Osteocyte (in vitro differentiated cells): ENCODE measurements around the gene DR1. TPM values are rescaled to one million over a fixed set of nuclear protein-coding genes. Genes with fewer than 3 reads are reported as not detected.

Experiments
- DNase-seq: peaks from one replicate; pipeline ENCODE4 v3.0.0; 2021; ENCODE audit warnings: mixed read lengths; ENCODE audit not compliant: unreplicated experiment; ENCODE audit errors: extremely low spot score
- H3K27ac Mint-ChIP-seq: one replicate; pipeline ENCODE4 v1.8.0; 2021; ENCODE audit warnings: mild to moderate bottlenecking, mixed read lengths; ENCODE audit not compliant: unreplicated experiment
- H3K27me3 Mint-ChIP-seq: one replicate; pipeline ENCODE4 v1.8.0; 2021; ENCODE audit warnings: mixed read lengths; ENCODE audit not compliant: unreplicated experiment
- H3K36me3 Mint-ChIP-seq: one replicate; pipeline ENCODE4 v1.8.0; 2021; ENCODE audit warnings: mixed read lengths; ENCODE audit not compliant: unreplicated experiment
- H3K4me1 Mint-ChIP-seq: one replicate; pipeline ENCODE4 v1.8.0; 2021; ENCODE audit warnings: mixed read lengths; ENCODE audit not compliant: unreplicated experiment
- H3K4me3 Mint-ChIP-seq: one replicate; pipeline ENCODE4 v1.8.0; 2021; ENCODE audit warnings: mild to moderate bottlenecking, moderate library complexity, mixed read lengths; ENCODE audit not compliant: unreplicated experiment
- H3K9me3 Mint-ChIP-seq: one replicate; pipeline ENCODE4 v1.8.0; 2021; ENCODE audit warnings: mixed read lengths; ENCODE audit not compliant: unreplicated experiment
- CTCF ChIP-seq: fragments of 200-600 bp; sonication (generic); IDR thresholded peaks from 2 replicates; pipeline ENCODE4 v1.5.0; 2021; ENCODE audit warnings: antibody characterized with exemption, mild to moderate bottlenecking, moderate library complexity
- long read RNA-seq: library from polyadenylated mRNA; unstranded; transcript quantifications from one replicate; pipeline ENCODE4 v2.0.0, GENCODE V29; 2021
- total RNA-seq: library from RNA; stranded (reverse); gene quantifications from 2 replicates; pipeline ENCODE4 v1.2.1, GENCODE V29; 2021

DR1 gene
- total RNA-seq = 60.9 and 61.7 TPM in 2 replicates
- long read RNA-seq, full-length matches to known transcripts = 73 of 101 reads
- long read RNA-seq, partial matches to known transcripts = 1 of 101 reads
- long read RNA-seq, other reads (novel, unspliced or antisense) = 27 of 101 reads

- peak within 1 kb of the TSS; percentile 99 for H3K27ac Mint-ChIP-seq
- TF ChIP-seq CTCF = no peak
- peak within 1 kb of the TSS; percentile 86 for H3K4me3 Mint-ChIP-seq
- H3K4me1 Mint-ChIP-seq = peaks cover 33% of the 10 kb centered on the region
- no peaks in the 10 kb centered on the region for H3K27me3 Mint-ChIP-seq
- no peaks in the 10 kb centered on the region for H3K9me3 Mint-ChIP-seq
- H3K36me3 Mint-ChIP-seq = no peaks in the 10 kb centered on the region
- DNase-seq = peak; percentile 98
Observed at GRCh38 chr1:93345633-93346420, at the start of gene DR1. DR1 (plus strand) TSS chr1:93345907; CDS start chr1:93346646, 739 bp downstream.

GRCh38 chr1:93296555-93297154, 49.1 kb upstream of the DR1 start:
- Mint-ChIP-seq H3K27ac (no peak overlapping the region), H3K4me1 (no peaks in the 10 kb centered on the region), H3K36me3 (peaks cover 10% of the 10 kb centered on the region), H3K9me3 (peaks cover 11% of the 10 kb centered on the region), H3K4me3 (no peak overlapping the region), H3K27me3 (no peaks in the 10 kb centered on the region)
- TF ChIP-seq CTCF = no peak
- DNase-seq = no peak

GRCh38 chr1:93301131-93301530, 44.6 kb upstream of the DR1 start:
- Mint-ChIP-seq H3K27me3 (no peaks in the 10 kb centered on the region), H3K27ac (no peak overlapping the region), H3K9me3 (no peaks in the 10 kb centered on the region), H3K36me3 (peaks cover 3% of the 10 kb centered on the region), H3K4me1 (no peaks in the 10 kb centered on the region), H3K4me3 (no peak overlapping the region)
- TF ChIP-seq CTCF = no peak
- DNase-seq = no peak

- no peak overlapping the region for H3K27ac Mint-ChIP-seq
- H3K9me3 Mint-ChIP-seq = no peaks in the 10 kb centered on the region
- no peaks in the 10 kb centered on the region for H3K4me1 Mint-ChIP-seq
- H3K36me3 Mint-ChIP-seq = peaks cover 3% of the 10 kb centered on the region
- no peak for DNase-seq
- no peak for TF ChIP-seq CTCF
- H3K27me3 Mint-ChIP-seq = no peaks in the 10 kb centered on the region
- no peak overlapping the region for H3K4me3 Mint-ChIP-seq
Observed at GRCh38 chr1:93302078-93302477, 43.6 kb upstream of the DR1 start.

- Mint-ChIP-seq H3K27me3 (no peaks in the 10 kb centered on the region), H3K4me3 (no peak overlapping the region), H3K9me3 (no peaks in the 10 kb centered on the region), H3K36me3 (no peaks in the 10 kb centered on the region), H3K27ac (no peak overlapping the region), H3K4me1 (no peaks in the 10 kb centered on the region)
- TF ChIP-seq CTCF = peak; percentile 87
- DNase-seq = no peak
Observed at GRCh38 chr1:93304716-93305138, 41.0 kb upstream of the DR1 start.
